NB4 (cell line): ENCODE data around the gene ZNF319.
"Not testable (repeated sequence)": the region's sequence is repeated elsewhere in the genome, so short reads cannot be mapped to it uniquely, and the experiment has no call there.

Source experiments
- MYC ChIP-seq: IDR thresholded peaks from 2 replicates; pipeline ENCODE4 v1.6.1; 2011; ENCODE audit warnings: low read depth, low read length
- POLR2A ChIP-seq: IDR thresholded peaks from 2 replicates; pipeline ENCODE4 v1.6.1; 2011; ENCODE audit warnings: mild to moderate bottlenecking; ENCODE audit not compliant: insufficient read length; ENCODE audit errors: extremely low read depth
- TF ChIP-seq, protein P1 (sequence below): IDR thresholded peaks from one replicate; pipeline ENCODE4 v1.5.1; 2012; ENCODE audit warnings: low read depth, low read length
- TF ChIP-seq, protein P2 (sequence below): IDR thresholded peaks from 2 replicates; pipeline ENCODE4 v1.6.1; 2011; ENCODE audit warnings: low read depth, low read length

DNA sequence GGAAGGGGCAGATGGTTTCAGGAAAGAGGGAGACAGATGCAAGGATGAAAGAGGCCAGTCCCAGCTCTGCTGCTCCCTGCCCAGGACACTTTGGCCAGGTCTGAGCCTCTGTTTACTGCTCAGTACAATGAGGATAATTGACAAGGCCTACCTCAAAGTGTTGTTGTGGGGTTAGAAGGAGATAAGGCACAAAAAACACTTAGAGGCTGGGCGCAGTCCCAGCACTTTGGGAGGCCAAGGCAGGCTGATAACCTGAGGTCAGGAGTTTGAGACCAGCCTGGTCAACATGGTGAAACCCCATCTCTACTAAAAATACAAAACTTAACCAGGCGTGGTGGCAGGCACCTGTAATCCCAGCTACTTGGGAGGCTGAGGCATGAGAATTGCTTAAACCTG is 22.4 kb downstream of the ZNF319 start:
- not testable (repeated sequence) for TF ChIP-seq POLR2A, MYC
- TF ChIP-seq, protein P1, sequence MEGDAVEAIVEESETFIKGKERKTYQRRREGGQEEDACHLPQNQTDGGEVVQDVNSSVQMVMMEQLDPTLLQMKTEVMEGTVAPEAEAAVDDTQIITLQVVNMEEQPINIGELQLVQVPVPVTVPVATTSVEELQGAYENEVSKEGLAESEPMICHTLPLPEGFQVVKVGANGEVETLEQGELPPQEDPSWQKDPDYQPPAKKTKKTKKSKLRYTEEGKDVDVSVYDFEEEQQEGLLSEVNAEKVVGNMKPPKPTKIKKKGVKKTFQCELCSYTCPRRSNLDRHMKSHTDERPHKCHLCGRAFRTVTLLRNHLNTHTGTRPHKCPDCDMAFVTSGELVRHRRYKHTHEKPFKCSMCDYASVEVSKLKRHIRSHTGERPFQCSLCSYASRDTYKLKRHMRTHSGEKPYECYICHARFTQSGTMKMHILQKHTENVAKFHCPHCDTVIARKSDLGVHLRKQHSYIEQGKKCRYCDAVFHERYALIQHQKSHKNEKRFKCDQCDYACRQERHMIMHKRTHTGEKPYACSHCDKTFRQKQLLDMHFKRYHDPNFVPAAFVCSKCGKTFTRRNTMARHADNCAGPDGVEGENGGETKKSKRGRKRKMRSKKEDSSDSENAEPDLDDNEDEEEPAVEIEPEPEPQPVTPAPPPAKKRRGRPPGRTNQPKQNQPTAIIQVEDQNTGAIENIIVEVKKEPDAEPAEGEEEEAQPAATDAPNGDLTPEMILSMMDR: not testable (repeated sequence)
- TF ChIP-seq, protein P2, sequence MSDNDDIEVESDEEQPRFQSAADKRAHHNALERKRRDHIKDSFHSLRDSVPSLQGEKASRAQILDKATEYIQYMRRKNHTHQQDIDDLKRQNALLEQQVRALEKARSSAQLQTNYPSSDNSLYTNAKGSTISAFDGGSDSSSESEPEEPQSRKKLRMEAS: not testable (repeated sequence)
